Thoracic aorta (tissue), 2 donors: ENCODE results near the gene MLLT10. TPM values are rescaled to one million over a fixed set of nuclear protein-coding genes. Genes with fewer than 3 reads are reported as not detected.
"Not testable (repeated sequence)": the region's sequence is repeated elsewhere in the genome, so short reads cannot be mapped to it uniquely, and the experiment has no call there.

Experiments used
- ATAC-seq: fragments of 150-250 bp; one replicate; pipeline ENCODE4 v1.8.0; 2017; ENCODE audit warnings: low read depth; ENCODE audit not compliant: insufficient number of reproducible peaks, low FRiP score
- DNase-seq: peaks from one replicate; pipeline ENCODE4 v3.0.0-alpha.2; 2020; ENCODE audit warnings: low spot score
- H3K27ac ChIP-seq, 2 donors: fragments of 200-600 bp; sonication (generic); 1 replicate in 1 of 2; 2 replicates in 1 of 2; pipeline ENCODE4 v1.5.1; 2016; ENCODE audit warnings: mild to moderate bottlenecking in 2 of 2, moderate library complexity in 2 of 2
- H3K27me3 ChIP-seq: fragments of 200-600 bp; sonication (generic); replicated peaks from 2 replicates; pipeline ENCODE4 v1.6.0; 2016; ENCODE audit warnings: mild to moderate bottlenecking; ENCODE audit not compliant: insufficient read depth
- H3K36me3 ChIP-seq: fragments of 200-600 bp; sonication (generic); one replicate; pipeline ENCODE4 v1.5.1; 2016
- H3K4me1 ChIP-seq, 2 donors: fragments of 200-600 bp; sonication (generic); 1 replicate in 1 of 2; 2 replicates in 1 of 2; pipeline versions ENCODE4 v1.5.1 to v1.6.0; 2016; ENCODE audit warnings: low read depth in 2 of 2, mild to moderate bottlenecking in 1 of 2; ENCODE audit not compliant: control insufficient read depth in 1 of 2
- H3K4me3 ChIP-seq: fragments of 200-600 bp; sonication (generic); 2 replicates; pipeline ENCODE4 v1.5.1; 2016; ENCODE audit warnings: mild to moderate bottlenecking
- H3K9me3 ChIP-seq: fragments of 200-600 bp; sonication (generic); 2 replicates; pipeline ENCODE4 v1.5.1; 2016
- total RNA-seq, 2 donors: library from RNA; depleted of rRNA; stranded (reverse); fragments of >200 nt; gene quantifications; one replicate each; pipeline versions ENCODE4 v1.1.0 to v1.2.3, GENCODE V29; 2016
- TF ChIP-seq, protein P1 (sequence below): fragments of 200-600 bp; sonication (generic); IDR thresholded peaks from one replicate; pipeline ENCODE4 v1.5.1; 2019; ENCODE audit warnings: antibody characterized with exemption

The MLLT10 gene
- total RNA-seq, 2 donors from 2014 or later, result 35.1 to 54.7 TPM

DNA sequence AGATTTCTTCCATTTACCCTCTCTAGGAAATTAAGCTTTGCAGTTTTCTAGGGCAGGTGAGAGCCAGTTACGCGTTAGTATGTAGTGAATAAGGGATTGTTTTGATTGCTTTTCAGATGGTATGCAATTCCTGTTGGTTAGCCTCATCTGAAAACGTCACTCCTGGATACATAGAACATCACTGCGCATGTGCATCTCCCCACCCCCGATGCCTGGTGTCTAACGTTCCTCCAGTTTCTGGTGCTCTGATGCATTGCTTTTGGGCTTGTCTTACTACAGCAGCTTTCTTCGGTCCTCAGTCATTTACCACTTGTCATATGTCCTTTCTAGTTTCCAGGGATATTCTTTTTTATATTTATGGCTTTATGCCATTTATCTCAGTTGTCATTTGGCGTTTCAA is 22.5 kb downstream of the MLLT10 start:
- TF ChIP-seq, protein P1, sequence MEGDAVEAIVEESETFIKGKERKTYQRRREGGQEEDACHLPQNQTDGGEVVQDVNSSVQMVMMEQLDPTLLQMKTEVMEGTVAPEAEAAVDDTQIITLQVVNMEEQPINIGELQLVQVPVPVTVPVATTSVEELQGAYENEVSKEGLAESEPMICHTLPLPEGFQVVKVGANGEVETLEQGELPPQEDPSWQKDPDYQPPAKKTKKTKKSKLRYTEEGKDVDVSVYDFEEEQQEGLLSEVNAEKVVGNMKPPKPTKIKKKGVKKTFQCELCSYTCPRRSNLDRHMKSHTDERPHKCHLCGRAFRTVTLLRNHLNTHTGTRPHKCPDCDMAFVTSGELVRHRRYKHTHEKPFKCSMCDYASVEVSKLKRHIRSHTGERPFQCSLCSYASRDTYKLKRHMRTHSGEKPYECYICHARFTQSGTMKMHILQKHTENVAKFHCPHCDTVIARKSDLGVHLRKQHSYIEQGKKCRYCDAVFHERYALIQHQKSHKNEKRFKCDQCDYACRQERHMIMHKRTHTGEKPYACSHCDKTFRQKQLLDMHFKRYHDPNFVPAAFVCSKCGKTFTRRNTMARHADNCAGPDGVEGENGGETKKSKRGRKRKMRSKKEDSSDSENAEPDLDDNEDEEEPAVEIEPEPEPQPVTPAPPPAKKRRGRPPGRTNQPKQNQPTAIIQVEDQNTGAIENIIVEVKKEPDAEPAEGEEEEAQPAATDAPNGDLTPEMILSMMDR, result no peak
- H3K4me1 ChIP-seq, result peaks cover 2 to 16% of the 10 kb centered on the region in 2 donors
- DNase-seq (no peak), ATAC-seq (no peak)
- no peak overlapping the region for H3K27ac ChIP-seq
- peaks cover 13% of the 10 kb centered on the region for H3K36me3 ChIP-seq
- H3K9me3 ChIP-seq, result no peaks in the 10 kb centered on the region
- no peak overlapping the region for H3K4me3 ChIP-seq
- no peaks in the 10 kb centered on the region for H3K27me3 ChIP-seq

DNA sequence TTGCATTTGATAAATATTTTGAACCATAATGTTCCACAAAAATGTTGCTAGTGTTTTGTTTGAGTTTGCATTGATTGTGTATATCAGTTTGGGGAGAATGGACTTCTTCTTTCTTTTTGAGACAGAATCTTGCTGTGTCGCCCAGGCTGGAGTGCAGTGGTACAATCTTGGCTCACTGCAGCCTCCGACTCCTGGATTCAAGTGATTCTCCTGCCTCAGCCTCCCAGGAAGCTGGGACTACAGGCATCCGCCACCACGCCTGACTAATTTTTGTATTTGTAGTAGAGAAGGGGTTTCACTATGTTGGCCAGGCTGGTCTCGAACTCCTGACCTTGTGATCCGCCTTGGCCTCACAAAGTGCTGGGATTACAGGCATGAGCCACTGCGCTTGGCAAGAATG is 25.0 kb downstream of the MLLT10 start:
- not testable (repeated sequence) for DNase-seq, H3K27me3 ChIP-seq, H3K27ac ChIP-seq, H3K4me3 ChIP-seq, ATAC-seq, H3K36me3 ChIP-seq, H3K9me3 ChIP-seq
- H3K4me1 ChIP-seq, result peaks cover 0 to 16% of the 10 kb centered on the region in 2 donors

DNA sequence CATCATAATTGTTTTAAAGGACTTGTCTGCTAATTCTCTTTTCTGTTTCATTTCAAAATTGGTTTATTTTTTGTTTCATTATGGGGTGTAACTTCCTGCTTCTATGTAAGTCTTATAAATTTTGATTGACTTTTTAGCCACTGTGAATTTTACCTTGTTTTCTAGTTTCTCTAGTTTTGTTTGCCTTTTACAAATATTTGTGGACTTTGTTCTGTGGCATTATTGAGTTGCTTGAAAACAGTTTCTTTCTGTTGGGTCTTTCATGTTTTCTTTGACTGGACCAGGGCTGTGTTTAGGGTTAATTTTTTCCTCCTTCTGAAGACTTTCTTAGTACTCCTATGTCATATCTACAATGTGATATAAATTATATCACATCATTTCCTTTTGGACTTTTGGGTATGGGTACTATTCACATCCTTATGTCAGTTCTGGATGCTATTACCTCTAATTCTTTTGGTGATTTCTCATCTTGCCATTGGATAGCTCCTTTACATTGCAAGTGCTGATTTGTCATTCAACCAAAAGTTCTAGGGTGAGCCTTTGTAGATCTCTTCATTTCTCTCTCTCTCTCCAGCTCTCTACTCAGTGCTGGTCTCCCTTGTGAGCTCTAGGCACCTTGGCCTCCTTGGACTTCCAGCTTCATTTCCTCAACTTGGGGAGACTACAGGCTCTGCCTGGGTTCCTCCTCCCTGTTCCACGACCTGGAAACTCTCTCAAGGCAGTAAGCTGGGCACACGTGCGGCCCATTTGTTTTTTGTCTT is 36.9 kb downstream of the MLLT10 start:
- ATAC-seq, result no peak
- H3K27me3 ChIP-seq, result no peaks in the 10 kb centered on the region

DNA sequence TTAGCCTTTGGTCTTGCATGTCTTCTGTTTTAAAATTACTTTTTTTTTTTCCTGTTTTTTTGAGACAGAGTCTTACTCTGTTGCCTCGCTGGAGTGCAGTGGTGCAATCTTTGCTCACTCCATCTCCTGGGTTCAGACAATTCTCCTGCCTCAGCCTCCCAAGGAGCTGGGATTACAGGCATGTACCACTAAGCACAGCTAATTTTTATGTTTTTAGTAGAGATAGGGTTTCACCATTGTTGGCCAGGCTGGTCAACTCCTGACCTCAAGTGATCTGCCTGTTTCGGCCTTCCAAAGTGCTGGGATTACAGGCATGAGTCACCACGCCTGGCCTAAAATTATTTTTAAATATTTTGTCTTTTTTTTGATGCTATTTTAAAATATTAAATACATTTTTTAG is 38.5 kb downstream of the MLLT10 start:
- no peaks in the 10 kb centered on the region for H3K36me3 ChIP-seq
- H3K27ac ChIP-seq, result no peak overlapping the region
- ATAC-seq (peak; percentile 55), DNase-seq (no peak)
- TF ChIP-seq, protein P1, result no peak
- peaks cover 19 to 35% of the 10 kb centered on the region in 2 donors for H3K4me1 ChIP-seq
- H3K4me3 ChIP-seq, result no peak overlapping the region
- no peaks in the 10 kb centered on the region for H3K9me3 ChIP-seq
- no peaks in the 10 kb centered on the region for H3K27me3 ChIP-seq

More for the DNA sequence above, 36.9 kb downstream of the MLLT10 start:
- Histone ChIP-seq H3K36me3 (no peaks in the 10 kb centered on the region), H3K4me1 (peaks cover 19 to 38% of the 10 kb centered on the region in 2 donors), H3K9me3 (no peaks in the 10 kb centered on the region), H3K4me3 (no peak overlapping the region), H3K27ac (no peak overlapping the region)
- TF ChIP-seq, protein P1, result no peak
- no peak for DNase-seq

DNA sequence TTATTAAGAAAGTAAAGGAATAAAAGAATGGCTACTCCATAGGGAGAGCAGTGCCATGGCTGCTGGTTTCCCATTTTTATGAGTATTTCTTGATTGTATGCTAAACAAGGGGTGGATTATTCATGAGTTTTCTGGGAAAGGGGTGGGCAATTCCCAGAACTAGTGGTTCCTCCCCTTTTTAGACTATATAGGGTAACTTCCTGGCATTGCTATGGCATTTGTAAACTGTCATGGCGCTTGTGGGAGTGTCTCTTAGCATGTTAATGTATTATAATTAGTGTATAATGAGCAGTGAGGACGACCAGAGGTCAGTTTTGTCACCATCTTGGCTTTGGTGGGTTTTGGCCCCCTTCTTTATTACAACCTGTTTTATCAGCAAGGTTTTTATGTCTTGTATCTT is 40.5 kb downstream of the MLLT10 start:
- not testable (repeated sequence) for H3K36me3 ChIP-seq, H3K4me3 ChIP-seq, H3K27me3 ChIP-seq, ATAC-seq, DNase-seq, H3K9me3 ChIP-seq
- Histone ChIP-seq H3K27ac (peak overlapping the region; percentile 11 to 20), H3K4me1 (peaks cover 19 to 27% of the 10 kb centered on the region in 2 donors)

DNA sequence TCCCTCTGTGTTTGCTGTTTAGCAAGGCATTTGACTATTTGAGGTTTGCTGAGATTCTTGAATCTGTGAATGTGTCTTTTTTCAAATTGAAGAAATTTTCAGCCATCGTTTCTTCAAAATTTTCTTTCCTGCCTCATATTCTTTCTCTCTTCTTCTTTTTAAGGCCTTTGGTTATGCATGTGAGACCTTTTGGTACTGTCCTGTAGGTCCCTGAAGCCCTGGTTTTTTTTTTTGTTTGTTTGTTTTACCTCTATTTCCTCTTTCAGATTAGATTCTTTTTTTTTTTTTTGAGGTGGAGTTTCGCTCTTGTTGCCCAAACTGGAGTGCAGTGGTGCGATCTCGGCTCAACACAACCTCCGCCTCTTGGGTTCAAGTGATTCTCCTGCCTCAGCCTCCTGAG is 45.3 kb downstream of the MLLT10 start:
- no peaks in the 10 kb centered on the region for H3K9me3 ChIP-seq

DNA sequence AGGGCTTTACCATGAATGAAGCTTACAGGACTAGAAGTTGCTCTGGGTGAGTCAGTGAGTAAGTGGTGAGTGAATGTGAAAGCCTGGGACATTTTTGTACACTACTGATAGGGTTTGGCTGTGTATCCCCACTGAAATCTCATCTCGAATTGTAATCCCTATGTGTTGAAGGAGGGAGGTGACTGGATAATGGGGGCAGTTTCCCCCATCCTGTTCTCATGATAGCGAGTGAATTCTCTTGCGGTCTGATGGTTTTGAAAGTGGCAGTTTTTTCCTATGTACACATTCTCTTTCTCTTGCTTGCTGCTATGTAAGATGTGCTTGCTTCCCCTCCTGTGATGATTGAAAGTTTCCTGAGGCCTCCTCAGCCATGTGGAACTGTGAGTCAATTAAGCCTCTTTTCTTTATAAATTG is 47.4 kb downstream of the MLLT10 start:
- not testable (repeated sequence) for H3K4me3 ChIP-seq, H3K27me3 ChIP-seq, H3K36me3 ChIP-seq, H3K27ac ChIP-seq, H3K9me3 ChIP-seq, DNase-seq, H3K4me1 ChIP-seq, ATAC-seq

More for the DNA sequence above, 45.3 kb downstream of the MLLT10 start:
- Histone ChIP-seq H3K27me3 (no peaks in the 10 kb centered on the region), H3K4me3 (no peak overlapping the region), H3K27ac (no peak overlapping the region), H3K4me1 (peaks cover 3 to 9% of the 10 kb centered on the region in 2 donors), H3K36me3 (no peaks in the 10 kb centered on the region)
- DNase-seq (no peak), ATAC-seq (no peak)
- TF ChIP-seq, protein P1, result no peak
